ENCODE measurements around the gene SDK1. TPM values are rescaled to one million over a fixed set of nuclear protein-coding genes. Genes with fewer than 3 reads are reported as not detected.

The SDK1 gene
- total and polyA plus RNA-seq, 2 of the 8 experiments (the other 6 are each of a cell fraction or from before 2014, with no cell fraction given) = 3.3 to 7.2 TPM

- Histone ChIP-seq H2BK12ac (ENCODE audit: low read depth, low read length) (no peak overlapping the region), H3K4me3 (ENCODE audit: extremely low read depth in 1 of 4, insufficient read depth in 2 of 4, low read depth in 3 of 4, low read length in 4 of 4) (no peak overlapping the region), H2BK15ac (ENCODE audit: low read length) (no peak overlapping the region), H3K36me3 (ENCODE audit: control insufficient read depth in 2 of 4, insufficient read depth in 4 of 4, low read length in 3 of 4) (no peaks in the 10 kb centered on the region), H3K9ac (replicated peaks in 1 of 4; ENCODE audit: extremely low read depth in 1 of 4, low read depth in 3 of 4, low read length in 3 of 4) (no peak overlapping the region), H3K14ac (ENCODE audit: insufficient read length) (no peak overlapping the region), H4K20me1 (replicated peaks in 1 of 2; ENCODE audit: control insufficient read depth in 1 of 2, insufficient read depth in 2 of 2, low read length in 2 of 2) (no peaks in the 10 kb centered on the region), H2BK120ac (replicated peaks; ENCODE audit: low read depth, low read length) (no peak overlapping the region), H4K5ac (ENCODE audit: insufficient read length, low read depth, low read length) (no peak overlapping the region), H3K4ac (replicated peaks; ENCODE audit: insufficient read length, low read depth, low read length) (no peak overlapping the region), H2BK20ac (ENCODE audit: low read length) (no peak overlapping the region), H4K91ac (replicated peaks; ENCODE audit: insufficient read length, low read length) (no peak overlapping the region), H3K18ac (ENCODE audit: extremely low read depth, low read length) (no peak overlapping the region), H3K79me1 (ENCODE audit: low read depth, low read length) (no peaks in the 10 kb centered on the region), H2AFZ (ENCODE audit: low read length) (no peak overlapping the region), H3K4me2 (ENCODE audit: insufficient read depth in 1 of 2, low read depth in 2 of 2, low read length in 2 of 2) (no peak overlapping the region), H2AK5ac (ENCODE audit: low read depth, low read length) (no peak overlapping the region), H3K9me3 (ENCODE audit: insufficient read depth in 2 of 2, low read depth in 1 of 2, low read length in 1 of 2) (no peaks in the 10 kb centered on the region), H3K56ac (replicated peaks; ENCODE audit: insufficient read length, low read depth, low read length) (no peak overlapping the region), H4K8ac (ENCODE audit: extremely low read depth, insufficient read depth, low read length) (no peak overlapping the region), H3K27ac (ENCODE audit: low read depth, low read length) (no peak overlapping the region), H3K23ac (ENCODE audit: insufficient read length) (no peak overlapping the region), H3K23me2 (ENCODE audit: low read depth, low read length) (no peaks in the 10 kb centered on the region), H2BK5ac (ENCODE audit: low read depth, low read length) (no peak overlapping the region), H3K27me3 (replicated peaks in 1 of 4; ENCODE audit: control insufficient read depth in 3 of 4, extremely low read depth in 1 of 4, insufficient read depth in 3 of 4, low read length in 3 of 4) (no peaks in the 10 kb centered on the region), H3K79me2 (ENCODE audit: control insufficient read depth in 1 of 2, insufficient read depth in 2 of 2, low read length in 2 of 2) (no peaks in the 10 kb centered on the region), H3K4me1 (replicated peaks in 1 of 4; ENCODE audit: control insufficient read depth in 3 of 4, insufficient read depth in 4 of 4, low read length in 3 of 4) (no peaks in the 10 kb centered on the region)
- TF ChIP-seq CBX8 (IDR thresholded peaks at IDR 0.05; ENCODE audit: borderline replicate concordance, low read depth, low read length) = no peak
- TF ChIP-seq CTBP2 (IDR thresholded peaks at IDR 0.05; ENCODE audit: borderline replicate concordance, insufficient read depth, insufficient read length, low read length) = no peak
- TF ChIP-seq SIX5 (IDR thresholded peaks at IDR 0.05; ENCODE audit: low read depth, low read length) = no peak
- TF ChIP-seq POLR2AphosphoS5 (IDR thresholded peaks at IDR 0.05; ENCODE audit: low read depth, low read length) = no peak
- no peak for TF ChIP-seq EP300 (IDR thresholded peaks at IDR 0.05; ENCODE audit: borderline replicate concordance in 1 of 2, low read depth in 2 of 2, low read length in 2 of 2)
- no peak for TF ChIP-seq TEAD4 (IDR thresholded peaks at IDR 0.05; ENCODE audit: low read depth, low read length)
- TF ChIP-seq HDAC6 (IDR thresholded peaks at IDR 0.05; ENCODE audit: low read depth, low read length) = no peak
- WGBS, 2 experiments (ENCODE audit: extremely low coverage in 1 of 2, insufficient coverage in 1 of 2, insufficient read length in 1 of 2, insufficient replicate concordance in 2 of 2, low coverage in 1 of 2, low lambda C conversion rate in 2 of 2, missing lambda C conversion rate in 1 of 2) = 90% methylated on average over 4 of the region's 4 CpGs; no CpG with 5 or more reads in 1 of the 2 experiments
- DNase-seq (ENCODE audit: low read depth in 1 of 2, low spot score in 2 of 2) (no peak), FAIRE-seq (no peak)
- ChIA-PET POLR2A (ENCODE audit: partially characterized antibody) (no interaction called here), CTCF (ENCODE audit: partially characterized antibody) (interaction anchor here (1.4 to 5.1 kb wide), 5 partner anchors 10 to 231 kb away, joined by 3 to 63 read pairs (median 4); no protein-coding TSS in a partner anchor)
Observed at GRCh38 chr7:3670898-3671297, 369.8 kb downstream of the SDK1 start.
